NT2/D1 (cell line): Measurements from ENCODE around the gene APBA2.

ENCODE experiments used
- DNase-seq: peaks from one replicate; pipeline ENCODE4 v3.0.0-alpha.2; 2011; ENCODE audit warnings: low read depth, low spot score
- H3K27me3 ChIP-seq: 2 replicates; pipeline ENCODE4 v1.6.0; 2011; ENCODE audit warnings: mild to moderate bottlenecking; ENCODE audit not compliant: insufficient read length, insufficient read depth
- H3K36me3 ChIP-seq: 2 replicates; pipeline ENCODE4 v1.6.1; 2011; ENCODE audit warnings: mild to moderate bottlenecking, low read length, mixed read lengths; ENCODE audit not compliant: insufficient read depth, insufficient read length
- H3K4me1 ChIP-seq: 2 replicates; pipeline ENCODE4 v1.5.1; 2011; ENCODE audit not compliant: insufficient read depth, insufficient read length
- H3K4me3 ChIP-seq: 2 replicates; pipeline ENCODE4 v1.5.1; 2011; ENCODE audit warnings: low read depth; ENCODE audit not compliant: insufficient read length
- H3K9ac ChIP-seq: 2 replicates; pipeline ENCODE4 v1.6.0; 2011; ENCODE audit warnings: low read depth; ENCODE audit not compliant: insufficient read length
- H3K9me3 ChIP-seq: 2 replicates; pipeline ENCODE4 v1.5.1; 2011; ENCODE audit warnings: mild to moderate bottlenecking, low read length; ENCODE audit not compliant: insufficient read depth
- SUZ12 ChIP-seq: IDR thresholded peaks from 2 replicates; pipeline ENCODE4 v1.6.1; 2011; ENCODE audit not compliant: insufficient read length, insufficient read depth; ENCODE audit errors: extremely low read depth
- YY1 ChIP-seq: IDR thresholded peaks from 2 replicates; pipeline ENCODE4 v1.6.1; 2011; ENCODE audit not compliant: insufficient read length, insufficient read depth
- ZNF274 ChIP-seq: IDR thresholded peaks from 2 replicates; pipeline ENCODE4 v1.6.1; 2011; ENCODE audit warnings: mild to moderate bottlenecking, low read depth, low read length

The APBA2 gene

GRCh38 chr15:28995705-28996104 is 109.9 kb downstream of the APBA2 start:
- H3K9ac ChIP-seq = no peak overlapping the region
- no peak overlapping the region for H3K4me3 ChIP-seq
- TF ChIP-seq ZNF274 (no peak), YY1 (no peak)
- no peak for DNase-seq
- H3K27me3 ChIP-seq = no peaks in the 10 kb centered on the region
- H3K9me3 ChIP-seq = no peaks in the 10 kb centered on the region
- H3K4me1 ChIP-seq = peaks cover 5% of the 10 kb centered on the region
- H3K36me3 ChIP-seq = peaks cover 5% of the 10 kb centered on the region

GRCh38 chr15:28996289-28996688 is 110.5 kb downstream of the APBA2 start:
- Histone ChIP-seq H3K9me3 (no peaks in the 10 kb centered on the region), H3K9ac (no peak overlapping the region), H3K4me1 (peaks cover 5% of the 10 kb centered on the region), H3K36me3 (peaks cover 5% of the 10 kb centered on the region), H3K4me3 (no peak overlapping the region), H3K27me3 (no peaks in the 10 kb centered on the region)
- DNase-seq = no peak
- TF ChIP-seq ZNF274 (no peak), YY1 (no peak), SUZ12 (no peak)

- TF ChIP-seq ZNF274 (no peak), YY1 (no peak), SUZ12 (no peak)
- no peak overlapping the region for H3K4me3 ChIP-seq
- H3K36me3 ChIP-seq = peaks cover 5% of the 10 kb centered on the region
- H3K9me3 ChIP-seq = no peaks in the 10 kb centered on the region
- H3K27me3 ChIP-seq = no peaks in the 10 kb centered on the region
- DNase-seq = no peak
- H3K9ac ChIP-seq = no peak overlapping the region
- peaks cover 5% of the 10 kb centered on the region for H3K4me1 ChIP-seq
These were observed 111.2 kb downstream of the APBA2 start for GRCh38 chr15:28996953-28997352.

GRCh38 chr15:28997791-28998190 is 112.0 kb downstream of the APBA2 start:
- peaks cover 3% of the 10 kb centered on the region for H3K4me1 ChIP-seq
- no peaks in the 10 kb centered on the region for H3K9me3 ChIP-seq
- H3K9ac ChIP-seq = no peak overlapping the region
- H3K4me3 ChIP-seq = no peak overlapping the region
- TF ChIP-seq YY1 (no peak), ZNF274 (no peak), SUZ12 (no peak)
- DNase-seq = no peak
- peaks cover 5% of the 10 kb centered on the region for H3K36me3 ChIP-seq
- no peaks in the 10 kb centered on the region for H3K27me3 ChIP-seq

- Histone ChIP-seq H3K4me3 (no peak overlapping the region), H3K27me3 (no peaks in the 10 kb centered on the region), H3K4me1 (no peaks in the 10 kb centered on the region), H3K36me3 (peaks cover 5% of the 10 kb centered on the region), H3K9me3 (no peaks in the 10 kb centered on the region), H3K9ac (no peak overlapping the region)
- TF ChIP-seq ZNF274 (no peak), SUZ12 (no peak), YY1 (no peak)
- no peak for DNase-seq
These were observed 112.7 kb downstream of the APBA2 start for GRCh38 chr15:28998511-28998910.

GRCh38 chr15:29003191-29003839 is 117.5 kb downstream of the APBA2 start:
- H3K9me3 ChIP-seq = no peaks in the 10 kb centered on the region
- TF ChIP-seq SUZ12 (no peak), ZNF274 (no peak), YY1 (no peak)
- no peak overlapping the region for H3K4me3 ChIP-seq
- H3K27me3 ChIP-seq = no peaks in the 10 kb centered on the region
- H3K36me3 ChIP-seq = no peaks in the 10 kb centered on the region
- H3K4me1 ChIP-seq = no peaks in the 10 kb centered on the region
- DNase-seq = no peak
- no peak overlapping the region for H3K9ac ChIP-seq

GRCh38 chr15:29003840-29004233 is 118.1 kb downstream of the APBA2 start:
- H3K36me3 ChIP-seq = no peaks in the 10 kb centered on the region
- no peak for DNase-seq
- TF ChIP-seq SUZ12 (no peak), YY1 (no peak), ZNF274 (no peak)

More at GRCh38 chr15:29003840-29004233, 118.1 kb downstream of the APBA2 start:
- no peaks in the 10 kb centered on the region for H3K9me3 ChIP-seq
- no peaks in the 10 kb centered on the region for H3K4me1 ChIP-seq
- no peaks in the 10 kb centered on the region for H3K27me3 ChIP-seq
- no peak overlapping the region for H3K9ac ChIP-seq
- H3K4me3 ChIP-seq = no peak overlapping the region
